Stimulated activated CD8-positive, alpha-beta memory T cell treated with anti-CD3 and anti-CD28 coated beads, Interleukin-15, amount 100 ng/mL, for 24 hours (primary cell): Measurements from ENCODE around the gene AHDC1.

Experiments used
- DNase-seq: peaks from one replicate; pipeline ENCODE4 v3.0.0-alpha.2; 2020; ENCODE audit warnings: low read depth

Gene AHDC1

DNA sequence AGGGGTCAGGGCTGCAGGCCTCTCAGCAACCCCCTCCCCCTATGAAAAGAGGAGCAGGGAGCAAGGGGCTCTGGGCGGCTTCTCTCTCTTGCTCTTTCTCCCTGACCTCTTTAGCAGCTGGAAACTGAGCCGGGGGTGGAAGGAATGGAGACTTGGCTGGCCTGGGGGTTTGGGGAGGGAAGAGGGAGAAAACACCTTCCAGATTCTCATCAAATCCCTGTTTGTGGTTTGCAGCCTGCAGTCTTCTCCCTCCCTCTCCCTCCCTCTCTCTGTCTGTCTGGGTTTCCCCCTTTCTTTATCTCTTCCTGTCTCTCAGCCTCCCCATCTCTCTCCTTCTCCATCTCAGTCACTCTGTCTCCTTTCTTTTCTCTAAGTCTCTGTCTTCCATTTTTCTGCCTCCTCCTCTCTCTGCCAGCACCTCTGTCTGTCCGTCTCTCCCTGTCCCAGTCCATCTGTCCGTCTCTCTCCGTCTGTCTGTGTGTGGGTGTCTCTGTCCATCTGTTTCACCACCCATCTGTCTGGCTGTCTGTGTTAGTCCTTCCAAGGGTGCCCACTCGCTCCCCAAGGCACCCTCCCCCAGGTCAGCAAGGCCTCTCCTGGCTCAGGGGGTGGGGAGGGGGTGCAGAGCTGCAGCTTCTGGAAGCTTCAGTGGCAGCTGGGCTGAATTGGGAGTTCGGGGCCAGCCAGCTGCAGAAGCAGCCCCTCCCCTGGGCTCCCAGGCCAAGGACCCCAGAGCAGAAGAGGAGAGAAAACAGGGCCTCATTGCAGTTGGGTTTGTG is 6.2 kb downstream of the AHDC1 start:
- DNase-seq, result no peak

GRCh38 chr1:27596986-27597385 is 7.0 kb downstream of the AHDC1 start:
- DNase-seq, result no peak

DNA sequence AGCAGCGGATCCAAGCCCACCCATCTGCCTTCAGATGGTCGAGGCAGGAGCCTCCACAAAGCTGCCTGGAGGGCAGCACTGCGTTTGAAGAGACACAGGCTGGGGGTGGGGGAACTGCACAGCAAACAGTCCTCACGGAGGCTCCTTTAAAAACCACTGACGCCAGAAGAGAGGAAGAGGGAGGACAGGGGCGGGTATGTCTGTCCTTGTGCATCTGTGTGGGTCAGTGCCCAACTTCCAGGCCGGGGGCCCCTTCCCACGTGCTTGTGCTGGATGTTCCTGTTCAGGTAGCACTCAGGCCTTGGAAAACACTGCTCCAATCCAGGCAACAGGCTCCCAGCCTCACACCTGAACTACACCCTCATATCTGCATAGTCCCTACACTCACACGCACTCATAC is 7.7 kb downstream of the AHDC1 start:
- DNase-seq, result no peak

GRCh38 chr1:27595597-27595996 is 8.3 kb downstream of the AHDC1 start:
- DNase-seq, result no peak

DNA sequence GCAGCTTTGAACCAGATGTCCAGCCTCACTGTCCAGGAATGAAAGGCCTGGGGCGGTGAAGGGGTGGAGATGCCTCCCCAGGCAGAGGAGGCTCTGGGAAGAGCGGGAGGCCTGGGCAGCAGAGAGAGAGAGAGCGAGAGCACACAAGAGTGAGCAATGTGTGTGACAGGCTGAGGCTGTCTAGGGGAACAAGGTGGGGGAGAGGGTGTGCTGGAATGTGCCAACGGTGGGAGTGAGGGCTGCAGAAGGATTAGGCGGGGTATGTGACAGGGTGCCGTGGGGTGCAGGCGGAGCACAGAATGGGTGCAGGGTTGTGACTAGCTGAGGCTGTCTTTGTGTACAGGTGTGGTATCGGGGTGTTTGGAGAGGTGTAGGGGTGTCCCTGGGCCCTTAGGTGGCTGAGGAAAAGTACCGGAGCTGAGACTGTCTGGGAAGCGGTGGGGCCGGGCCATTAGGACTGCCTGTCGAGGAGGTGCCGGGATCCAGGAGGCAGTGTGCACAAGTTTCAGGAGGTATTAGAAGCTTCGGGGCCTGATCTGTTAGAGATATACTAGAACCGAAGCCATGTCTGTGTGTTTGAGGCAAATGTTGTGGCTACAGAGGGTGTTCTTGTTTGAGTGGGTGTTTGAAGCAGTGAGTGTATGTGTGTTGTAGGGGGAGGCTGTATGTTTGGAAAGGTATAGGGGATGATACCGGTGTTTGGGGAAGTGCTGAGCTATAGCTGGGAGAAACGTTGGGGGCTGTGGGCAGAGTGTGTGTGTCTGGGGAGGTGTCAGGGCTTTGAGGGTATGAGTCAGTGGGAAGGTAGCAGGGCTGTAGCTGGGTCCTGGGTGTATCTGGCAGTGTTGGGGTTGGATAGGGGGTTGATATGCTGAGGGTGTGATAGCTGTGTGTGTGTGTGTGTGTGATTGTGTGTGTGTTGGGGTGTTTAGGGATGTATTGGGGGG is 9.1 kb downstream of the AHDC1 start:
- no peak for DNase-seq

DNA sequence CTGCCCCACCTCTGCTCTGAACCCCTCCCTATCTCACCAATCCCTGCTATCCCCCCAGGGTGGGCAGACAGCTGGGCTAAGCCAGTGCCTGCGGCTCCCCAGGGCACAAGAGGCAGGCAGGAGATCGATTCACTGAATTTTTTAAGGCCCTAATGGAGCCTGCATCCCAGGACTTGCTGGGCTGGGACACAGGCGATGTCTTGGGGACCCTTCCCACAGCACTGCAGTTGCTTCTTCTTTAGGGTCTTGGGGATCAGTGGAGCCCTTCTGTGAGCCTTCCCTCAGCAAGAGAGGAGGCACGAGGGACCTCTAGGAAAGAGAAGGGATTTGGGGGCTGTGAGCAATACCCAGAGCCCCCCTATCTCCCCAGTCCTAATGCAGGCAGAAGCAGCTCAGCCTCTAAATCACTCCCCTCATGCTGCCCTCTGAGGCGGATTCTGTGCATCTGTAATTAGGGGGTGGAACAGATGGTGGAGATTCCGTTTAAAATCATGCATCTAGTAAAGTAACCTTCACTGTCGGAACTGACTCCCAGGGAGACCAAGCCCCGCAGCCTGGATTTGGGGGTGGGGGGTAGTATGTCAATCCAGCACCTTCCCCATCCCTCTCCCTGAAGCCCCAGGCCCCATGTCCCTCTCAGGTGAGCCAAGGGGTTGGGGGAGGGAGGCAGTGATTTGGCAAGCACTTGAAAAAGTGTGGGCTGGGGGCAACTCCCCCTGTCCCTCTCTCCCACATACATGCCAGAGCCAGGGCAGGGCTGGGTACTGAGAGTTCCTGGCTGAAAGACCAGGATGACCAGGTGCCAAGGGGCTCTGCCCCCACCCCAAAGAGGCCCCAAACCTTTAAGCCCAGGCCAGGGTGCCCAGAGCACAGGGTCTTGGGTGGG is 10.0 kb downstream of the AHDC1 start:
- no peak for DNase-seq

GRCh38 chr1:27592931-27593677 is 10.8 kb downstream of the AHDC1 start:
- DNase-seq, result no peak

- no peak for DNase-seq
These were observed 11.6 kb downstream of the AHDC1 start for GRCh38 chr1:27592232-27592930.

DNA sequence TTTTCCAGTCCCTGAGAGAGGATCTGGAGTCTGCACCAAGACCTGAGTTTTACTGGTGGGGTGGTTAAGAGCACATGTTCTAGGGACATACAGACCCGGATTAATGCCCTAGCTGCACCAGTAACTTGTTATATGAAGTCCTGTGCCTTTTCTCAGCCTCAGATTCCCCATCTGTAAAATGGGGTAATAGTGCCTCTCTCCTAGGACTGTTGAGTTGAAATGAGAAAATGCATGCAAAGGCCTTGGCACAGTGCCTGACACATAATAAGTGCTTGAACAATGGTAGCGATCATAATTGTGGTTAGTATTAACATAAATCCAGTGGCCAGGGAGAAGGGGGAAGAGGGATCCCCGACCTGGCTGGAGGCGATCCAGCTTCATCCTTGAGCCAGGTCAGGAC is 12.3 kb downstream of the AHDC1 start:
- DNase-seq, result no peak

DNA sequence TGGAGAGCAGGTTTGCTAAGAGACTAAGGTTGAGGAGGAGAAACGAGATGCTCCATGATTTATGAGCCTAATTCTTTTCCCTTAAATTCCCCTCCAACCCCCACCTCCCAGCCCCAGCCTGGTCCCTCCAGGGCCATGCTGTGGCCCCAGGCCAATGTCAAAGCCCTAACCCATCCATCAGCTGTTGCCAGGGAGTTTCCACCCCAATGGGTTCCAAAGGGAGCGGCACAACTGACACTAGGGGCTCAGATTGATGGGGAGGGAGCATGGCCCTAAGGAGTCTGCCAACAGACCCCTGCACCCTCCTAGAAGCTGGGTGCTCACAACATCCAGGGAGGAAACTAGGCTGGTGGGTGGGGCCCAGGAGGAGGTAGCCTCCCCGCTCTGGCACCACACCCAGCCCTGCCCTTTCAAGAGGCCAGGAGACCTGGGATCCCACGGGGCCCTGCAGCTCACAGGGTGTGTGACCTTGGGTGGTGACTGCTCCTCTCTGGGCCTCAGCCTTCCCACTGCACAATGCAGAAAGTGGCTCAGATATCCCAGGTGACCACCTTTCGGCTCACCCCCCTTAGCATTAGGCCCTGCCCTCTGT is 12.9 kb downstream of the AHDC1 start:
- no peak for DNase-seq

DNA sequence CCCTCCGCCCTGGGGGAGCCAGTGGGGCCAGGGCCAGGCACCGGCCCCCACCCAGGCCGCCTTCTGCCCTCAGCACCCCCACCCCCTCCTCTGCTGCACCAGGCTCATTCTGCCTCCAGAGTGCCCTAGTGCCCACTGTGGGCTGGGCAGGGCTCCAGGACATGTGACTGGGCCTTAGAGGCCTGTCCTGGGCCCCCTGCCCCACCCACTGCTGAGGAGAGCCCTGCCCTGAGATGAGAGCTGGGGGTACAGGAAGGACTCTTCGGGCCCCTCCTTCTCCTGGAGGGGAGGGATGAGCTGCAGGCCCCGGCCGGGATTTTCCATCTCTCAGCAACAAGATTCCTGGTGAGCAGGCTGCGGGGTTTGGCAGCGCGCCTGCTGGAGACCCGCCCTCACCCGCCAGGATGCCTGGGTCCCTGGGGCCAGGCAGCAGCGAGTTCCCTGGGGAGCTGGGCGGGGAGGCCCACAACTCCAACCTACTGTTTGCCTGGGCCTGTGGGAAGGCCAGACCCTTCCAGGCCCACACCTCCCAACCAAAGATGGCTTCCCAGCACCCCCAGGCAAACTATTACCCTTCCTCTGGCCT is 14.0 kb downstream of the AHDC1 start:
- no peak for DNase-seq

- no peak for DNase-seq
These were observed 14.5 kb downstream of the AHDC1 start for GRCh38 chr1:27589441-27589840.

DNA sequence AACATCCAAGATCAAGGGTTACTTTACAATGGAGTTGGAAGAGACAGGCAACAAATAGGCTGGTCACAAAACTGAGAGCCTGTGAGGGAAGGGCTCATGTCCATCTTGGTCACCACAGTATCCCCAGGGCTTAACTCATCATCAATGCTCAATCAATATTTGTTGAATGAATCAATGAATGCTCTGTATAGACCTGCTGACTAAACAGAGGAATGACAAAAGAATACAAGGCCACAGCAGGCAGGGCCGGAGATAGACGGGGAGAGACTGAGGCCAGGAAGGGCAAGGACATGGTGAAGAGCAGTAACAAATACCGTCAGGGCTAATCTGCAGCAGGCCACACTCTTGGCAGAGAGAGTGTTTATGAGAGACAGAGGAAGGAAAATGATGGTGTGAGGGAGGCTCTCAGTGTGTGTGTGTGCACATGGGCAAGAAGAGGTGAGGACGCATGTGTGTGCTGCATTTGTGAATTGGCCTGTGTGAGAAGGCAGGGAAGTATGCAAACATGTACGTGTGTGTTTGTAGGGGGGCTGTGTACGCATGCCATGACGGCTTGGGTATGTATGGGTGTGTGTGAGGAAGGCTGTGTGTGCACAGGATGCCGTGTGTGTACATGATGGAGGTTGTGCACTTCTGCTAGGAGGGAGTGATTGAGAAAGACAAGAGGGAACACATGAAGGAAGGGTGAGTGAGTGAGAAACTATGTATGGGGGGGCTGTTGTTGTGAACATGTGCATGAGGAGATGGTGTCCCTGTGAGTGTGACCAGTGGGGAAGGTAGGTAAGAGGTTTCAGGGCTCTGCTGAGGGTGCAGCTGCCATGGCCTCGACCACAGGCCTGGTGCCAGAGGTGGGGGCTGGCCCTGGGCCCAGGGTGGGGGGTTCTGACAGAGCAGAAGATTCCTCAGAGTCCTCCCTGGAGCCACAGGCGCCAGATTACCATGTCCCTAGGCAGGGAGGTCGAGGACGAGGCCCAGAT is 15.4 kb downstream of the AHDC1 start:
- no peak for DNase-seq

- DNase-seq, result no peak
These were observed 18.3 kb downstream of the AHDC1 start for GRCh38 chr1:27585684-27586083.

- DNase-seq, result no peak
These were observed 19.5 kb downstream of the AHDC1 start for GRCh38 chr1:27584453-27584852.

DNA sequence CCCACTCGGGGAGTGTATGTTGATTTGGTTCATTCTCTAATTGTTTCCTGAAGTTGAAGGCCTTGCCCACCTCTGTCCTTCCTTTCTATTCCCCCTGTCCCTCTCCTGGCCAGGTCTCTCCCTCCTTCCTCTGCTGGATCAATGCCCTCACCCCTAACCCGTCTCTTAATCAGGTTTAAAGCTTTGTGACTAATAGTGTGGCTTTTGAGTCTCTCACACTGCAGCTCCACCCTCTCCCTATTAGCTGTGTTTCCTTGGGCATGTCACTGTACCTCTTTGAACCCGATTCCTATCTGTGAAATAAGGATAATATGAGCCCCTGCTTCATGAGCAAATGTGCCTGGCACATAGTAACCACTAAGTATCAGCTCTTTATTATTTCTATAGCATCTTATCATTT is 20.5 kb downstream of the AHDC1 start:
- DNase-seq, result no peak

- no peak for DNase-seq
These were observed 22.1 kb downstream of the AHDC1 start for GRCh38 chr1:27581823-27582243.

- DNase-seq, result no peak
These were observed 26.3 kb downstream of the AHDC1 start for GRCh38 chr1:27577504-27578188.
